GM23248 (cell line): ENCODE data around the gene TYRP1.

Experiments used
- EZH2 ChIP-seq: fragments of 200-600 bp; sonication (generic); IDR thresholded peaks from 2 replicates; pipeline ENCODE4 v1.6.1; 2018; ENCODE audit warnings: antibody characterized with exemption, mild to moderate bottlenecking; ENCODE audit not compliant: insufficient read depth, poor library complexity, severe bottlenecking
- EZH2phosphoT487 ChIP-seq: fragments of 200-600 bp; sonication (generic); IDR thresholded peaks from 2 replicates; pipeline ENCODE4 v1.6.1; 2018; ENCODE audit warnings: antibody characterized with exemption, moderate library complexity, mild to moderate bottlenecking, low read depth; ENCODE audit not compliant: insufficient read depth

DNA sequence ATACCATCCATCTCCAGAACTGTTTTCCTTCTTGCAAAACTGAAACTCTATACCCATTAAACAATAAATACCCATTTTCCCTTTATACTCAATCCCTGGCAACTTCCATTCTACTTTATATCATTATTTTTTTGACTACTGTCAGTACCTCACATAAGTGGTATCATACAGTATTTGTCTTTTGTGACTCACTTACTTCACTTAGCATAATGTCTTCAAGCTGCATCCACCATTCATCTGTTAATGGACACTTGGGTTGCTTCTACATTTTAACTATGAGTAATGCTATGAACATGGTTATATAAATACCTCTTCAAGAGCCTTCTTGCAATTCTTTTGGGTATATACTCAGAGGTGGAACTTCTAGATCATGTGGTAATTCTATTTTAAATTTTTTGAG is 11.6 kb upstream of the TYRP1 start:
- no peak for TF ChIP-seq EZH2phosphoT487
- no peak for TF ChIP-seq EZH2
